ENCODE data around the gene PHF3. TPM values are rescaled to one million over a fixed set of nuclear protein-coding genes. Genes with fewer than 3 reads are reported as not detected.
"Not testable (repeated sequence)": the region's sequence is repeated elsewhere in the genome, so short reads cannot be mapped to it uniquely, and the experiment has no call there.

Gene PHF3
- total RNA-seq, 3 donors from 2014 or later = 76.0 to 110 (median 90.4) TPM

- Histone ChIP-seq H3K9me3 (no peaks in the 10 kb centered on the region), H3K27ac (no peak overlapping the region), H3K27me3 (no peaks in the 10 kb centered on the region), H3K4me1 (no peaks in the 10 kb centered on the region), H3K36me3 (no peaks in the 10 kb centered on the region), H3K4me3 (no peak overlapping the region)
- intact Hi-C loops (cut with DNase I; ENCODE audit: low total_unique reads) = no loop called here
- no peak for DNase-seq (ENCODE audit: low spot score in 2 of 2)
- TF ChIP-seq CTCF (IDR thresholded peaks at IDR 0.05) (no peak), POLR2A (IDR thresholded peaks at IDR 0.05) (no peak), POLR2AphosphoS5 (IDR thresholded peaks at IDR 0.05) (no peak)
Observed at GRCh38 chr6:63744810-63745209, 109.2 kb downstream of the PHF3 start.

- Histone ChIP-seq H3K27me3 (no peaks in the 10 kb centered on the region), H3K9me3 (no peaks in the 10 kb centered on the region), H3K4me1 (no peaks in the 10 kb centered on the region), H3K36me3 (no peaks in the 10 kb centered on the region), H3K27ac (no peak overlapping the region), H3K4me3 (no peak overlapping the region)
- intact Hi-C loops (cut with DNase I; ENCODE audit: low total_unique reads) = no loop called here
- TF ChIP-seq POLR2A (IDR thresholded peaks at IDR 0.05) (no peak), POLR2AphosphoS5 (IDR thresholded peaks at IDR 0.05) (no peak), CTCF (IDR thresholded peaks at IDR 0.05) (no peak)
- DNase-seq (ENCODE audit: low spot score in 2 of 2) = no peak
Observed at GRCh38 chr6:63745784-63746183, 110.2 kb downstream of the PHF3 start.

GRCh38 chr6:63750400-63750799 lies 114.8 kb downstream of the PHF3 start:
- Histone ChIP-seq H3K27ac (no peak overlapping the region), H3K9me3 (no peaks in the 10 kb centered on the region), H3K36me3 (no peaks in the 10 kb centered on the region), H3K27me3 (no peaks in the 10 kb centered on the region), H3K4me1 (no peaks in the 10 kb centered on the region), H3K4me3 (no peak overlapping the region)
- no peak for DNase-seq (ENCODE audit: low spot score in 2 of 2)
- TF ChIP-seq POLR2AphosphoS5 (IDR thresholded peaks at IDR 0.05) = no peak
- no peak for TF ChIP-seq CTCF (IDR thresholded peaks at IDR 0.05)
- TF ChIP-seq POLR2A (IDR thresholded peaks at IDR 0.05) = no peak
- intact Hi-C loops (cut with DNase I; ENCODE audit: low total_unique reads) = no loop called here

- H3K4me1 ChIP-seq; H3K36me3 ChIP-seq; intact Hi-C loops (cut with DNase I; ENCODE audit: low total_unique reads); H3K27ac ChIP-seq; DNase-seq (ENCODE audit: low spot score in 2 of 2); H3K4me3 ChIP-seq; H3K27me3 ChIP-seq: not testable (repeated sequence)
- H3K9me3 ChIP-seq = peaks cover 0 to 14% of the 10 kb centered on the region in 2 donors
Observed at GRCh38 chr6:63757275-63757674, 121.7 kb downstream of the PHF3 start.

GRCh38 chr6:63757826-63758225 lies 122.2 kb downstream of the PHF3 start:
- H3K9me3 ChIP-seq = peaks cover 0 to 14% of the 10 kb centered on the region in 2 donors
- TF ChIP-seq POLR2A (IDR thresholded peaks at IDR 0.05) = no peak
- TF ChIP-seq POLR2AphosphoS5 (IDR thresholded peaks at IDR 0.05) = no peak
- no peak for TF ChIP-seq CTCF (IDR thresholded peaks at IDR 0.05)
- intact Hi-C loops (cut with DNase I; ENCODE audit: low total_unique reads) = no loop called here
- no peak overlapping the region for H3K4me3 ChIP-seq
- no peak overlapping the region for H3K27ac ChIP-seq
- DNase-seq (ENCODE audit: low spot score in 2 of 2) = no peak
- H3K27me3 ChIP-seq = no peaks in the 10 kb centered on the region
- H3K36me3 ChIP-seq = no peaks in the 10 kb centered on the region
- H3K4me1 ChIP-seq = no peaks in the 10 kb centered on the region

- TF ChIP-seq POLR2AphosphoS5 (IDR thresholded peaks at IDR 0.05) = no peak
- no peak for TF ChIP-seq CTCF (IDR thresholded peaks at IDR 0.05)
- TF ChIP-seq POLR2A (IDR thresholded peaks at IDR 0.05) = no peak
- no peak for DNase-seq (ENCODE audit: low spot score in 2 of 2)
- Histone ChIP-seq H3K9me3 (peaks cover 0 to 14% of the 10 kb centered on the region in 2 donors), H3K36me3 (no peaks in the 10 kb centered on the region), H3K4me1 (no peaks in the 10 kb centered on the region), H3K27ac (no peak overlapping the region), H3K4me3 (no peak overlapping the region), H3K27me3 (no peaks in the 10 kb centered on the region)
- intact Hi-C loops (cut with DNase I; ENCODE audit: low total_unique reads) = loop anchor here (5.0 kb wide), 1 partner anchor 167 kb away; no protein-coding TSS in a partner anchor
Observed at GRCh38 chr6:63759605-63760105, 124.1 kb downstream of the PHF3 start.

All from breast epithelium (tissue), 4 donors.